GM21786 (cell line): ENCODE measurements around the gene KRT8.
"Not testable (repeated sequence)": the region's sequence is repeated elsewhere in the genome, so short reads cannot be mapped to it uniquely, and the experiment has no call there.

Experiments used
- ATAC-seq: cut with Tn5 transposase; IDR thresholded peaks from one replicate; pipeline ENCODE4 v1.9.1; 2021; ENCODE audit not compliant: unreplicated experiment

The KRT8 gene

GRCh38 chr12:52874573-52875435 is 30.1 kb downstream of the KRT8 start:
- ATAC-seq: no peak

GRCh38 chr12:52873832-52874572 is 30.9 kb downstream of the KRT8 start:
- ATAC-seq: no peak

- ATAC-seq: no peak
Measured at GRCh38 chr12:52873513-52873831, 31.4 kb downstream of the KRT8 start.

- ATAC-seq: no peak
Measured at GRCh38 chr12:52872644-52873389, 32.1 kb downstream of the KRT8 start.

- no peak for ATAC-seq
Measured at GRCh38 chr12:52871291-52872039, 33.4 kb downstream of the KRT8 start.

GRCh38 chr12:52870361-52871290 is 34.2 kb downstream of the KRT8 start:
- no peak for ATAC-seq

GRCh38 chr12:52867642-52868041 is 37.2 kb downstream of the KRT8 start:
- ATAC-seq: no peak

- ATAC-seq: no peak
Measured at GRCh38 chr12:52867152-52867551, 37.7 kb downstream of the KRT8 start.

GRCh38 chr12:52865090-52865944 is 39.6 kb downstream of the KRT8 start:
- no peak for ATAC-seq

GRCh38 chr12:52862023-52862422 is 42.9 kb downstream of the KRT8 start:
- ATAC-seq: no peak

- ATAC-seq: no peak
Measured at GRCh38 chr12:52861511-52861910, 43.4 kb downstream of the KRT8 start.

GRCh38 chr12:52860102-52860823 is 44.6 kb downstream of the KRT8 start:
- ATAC-seq: no peak

- ATAC-seq: no peak
Measured at GRCh38 chr12:52857500-52857899, 47.4 kb downstream of the KRT8 start.

GRCh38 chr12:52856787-52857186 is 48.1 kb downstream of the KRT8 start:
- ATAC-seq: no peak

- not testable (repeated sequence) for ATAC-seq
Measured at GRCh38 chr12:52856077-52856476, 48.8 kb downstream of the KRT8 start.

GRCh38 chr12:52851787-52852186 is 53.1 kb downstream of the KRT8 start:
- no peak for ATAC-seq

GRCh38 chr12:52850681-52851080 is 54.2 kb downstream of the KRT8 start:
- no peak for ATAC-seq

GRCh38 chr12:52849511-52849910 is 55.4 kb downstream of the KRT8 start:
- no peak for ATAC-seq
